ENCODE data around the gene DUSP9.
"Not testable (repeated sequence)": the region's sequence is repeated elsewhere in the genome, so short reads cannot be mapped to it uniquely, and the experiment has no call there.

DUSP9 gene

DNA sequence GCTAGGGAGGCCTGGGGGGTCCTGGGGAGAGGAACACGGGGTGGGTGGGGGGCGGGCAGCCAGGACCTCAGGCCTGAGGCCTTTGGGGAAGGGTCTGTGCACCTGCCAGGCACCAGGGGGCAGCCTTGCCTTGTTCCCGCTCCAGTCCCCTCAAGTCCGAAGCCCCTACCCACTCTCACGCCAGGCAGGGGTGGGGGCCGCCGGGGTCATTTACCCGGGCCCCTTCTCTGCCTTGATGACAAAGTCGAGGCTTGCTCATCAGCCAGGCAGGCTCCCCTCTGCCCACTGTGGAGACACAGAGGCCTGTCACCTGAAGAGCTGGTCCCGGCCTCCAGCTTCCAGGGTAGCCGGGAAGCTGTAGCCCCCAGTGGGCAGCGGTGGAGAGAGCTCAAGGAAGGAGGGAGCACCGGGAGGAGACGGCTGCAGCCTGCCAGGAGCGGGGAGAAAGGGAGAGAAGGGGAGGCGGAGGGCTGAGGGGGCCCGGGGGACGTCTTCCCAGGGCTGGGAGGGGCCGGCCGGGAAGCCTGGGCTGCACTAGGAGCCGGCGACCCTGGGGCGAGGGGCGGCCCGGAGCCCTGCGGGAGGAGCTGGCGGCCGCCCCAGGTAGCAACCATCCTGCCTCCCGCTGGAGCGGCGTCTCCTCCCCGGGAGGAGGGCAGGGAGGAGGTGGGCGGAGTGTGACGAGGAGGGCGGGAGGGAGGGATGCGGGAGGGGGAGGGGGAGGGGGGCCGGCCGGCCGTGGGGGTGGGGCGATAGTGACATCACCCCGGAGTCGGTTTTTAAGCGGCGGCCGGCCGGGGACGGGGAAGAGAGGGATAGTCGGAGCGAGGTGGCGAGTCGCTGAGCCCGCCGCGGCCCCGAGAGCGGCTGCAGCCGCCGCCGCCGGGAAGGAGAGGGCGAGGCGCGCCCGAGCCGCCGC, 40.4 kb downstream of the DUSP9 start, which contains the start of gene SLC6A8:
SLC6A8 (plus strand) TSS at position 806 of the 919 bp plus-strand sequence. CDS start 649 bp downstream, outside the sequence.
- peak; percentile 41 for DNase-seq (ENCODE audit: low read depth, low spot score)
- in situ Hi-C loops (cut with HindIII; ENCODE audit: low sequenced_read_pairs), result no loop called here
- TF ChIP-seq, protein P1, sequence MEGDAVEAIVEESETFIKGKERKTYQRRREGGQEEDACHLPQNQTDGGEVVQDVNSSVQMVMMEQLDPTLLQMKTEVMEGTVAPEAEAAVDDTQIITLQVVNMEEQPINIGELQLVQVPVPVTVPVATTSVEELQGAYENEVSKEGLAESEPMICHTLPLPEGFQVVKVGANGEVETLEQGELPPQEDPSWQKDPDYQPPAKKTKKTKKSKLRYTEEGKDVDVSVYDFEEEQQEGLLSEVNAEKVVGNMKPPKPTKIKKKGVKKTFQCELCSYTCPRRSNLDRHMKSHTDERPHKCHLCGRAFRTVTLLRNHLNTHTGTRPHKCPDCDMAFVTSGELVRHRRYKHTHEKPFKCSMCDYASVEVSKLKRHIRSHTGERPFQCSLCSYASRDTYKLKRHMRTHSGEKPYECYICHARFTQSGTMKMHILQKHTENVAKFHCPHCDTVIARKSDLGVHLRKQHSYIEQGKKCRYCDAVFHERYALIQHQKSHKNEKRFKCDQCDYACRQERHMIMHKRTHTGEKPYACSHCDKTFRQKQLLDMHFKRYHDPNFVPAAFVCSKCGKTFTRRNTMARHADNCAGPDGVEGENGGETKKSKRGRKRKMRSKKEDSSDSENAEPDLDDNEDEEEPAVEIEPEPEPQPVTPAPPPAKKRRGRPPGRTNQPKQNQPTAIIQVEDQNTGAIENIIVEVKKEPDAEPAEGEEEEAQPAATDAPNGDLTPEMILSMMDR (IDR thresholded peaks at IDR 0.05; ENCODE audit: low read depth, low read length), result peak; percentile 48
- H3K4me3 ChIP-seq (ENCODE audit: low read depth, low read length), result peak within 1 kb of the TSS; percentile 30

DNA sequence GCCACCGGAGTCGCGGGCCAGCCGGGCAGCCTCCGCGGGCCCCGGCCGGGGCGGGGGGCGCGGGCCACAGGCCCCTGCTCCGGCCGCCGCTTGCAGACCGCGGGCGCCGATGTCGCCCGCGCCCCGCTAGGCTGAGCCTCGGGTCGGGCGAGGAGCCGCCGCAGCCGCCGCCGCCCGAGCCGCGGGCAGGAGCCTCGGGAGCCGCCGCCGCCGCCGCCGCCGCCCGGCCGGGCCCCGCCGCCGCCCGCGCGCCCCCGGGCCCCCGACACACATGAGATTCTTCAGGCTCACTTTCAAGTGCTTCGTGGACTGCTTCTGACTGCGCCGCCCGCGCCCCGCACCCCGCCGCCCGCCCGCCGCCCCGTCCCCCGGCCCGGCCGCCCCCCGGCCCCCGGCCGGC, 41.1 kb downstream of the DUSP9 start:
- in situ Hi-C loops (cut with HindIII; ENCODE audit: low sequenced_read_pairs), result no loop called here
- DNase-seq (ENCODE audit: low read depth, low spot score), result no peak
- TF ChIP-seq, protein P1 (IDR thresholded peaks at IDR 0.05; ENCODE audit: low read depth, low read length), result no peak
- H3K4me3 ChIP-seq (ENCODE audit: low read depth, low read length), result no peak overlapping the region

DNA sequence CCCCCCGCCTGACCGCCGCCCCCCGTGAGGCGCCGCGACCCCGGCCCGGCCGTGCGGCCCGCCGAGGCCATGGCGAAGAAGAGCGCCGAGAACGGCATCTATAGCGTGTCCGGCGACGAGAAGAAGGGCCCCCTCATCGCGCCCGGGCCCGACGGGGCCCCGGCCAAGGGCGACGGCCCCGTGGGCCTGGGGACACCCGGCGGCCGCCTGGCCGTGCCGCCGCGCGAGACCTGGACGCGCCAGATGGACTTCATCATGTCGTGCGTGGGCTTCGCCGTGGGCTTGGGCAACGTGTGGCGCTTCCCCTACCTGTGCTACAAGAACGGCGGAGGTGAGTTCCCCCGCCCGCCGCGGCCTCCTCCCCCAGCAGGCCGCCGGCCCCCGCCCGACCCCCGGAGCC, 41.5 kb downstream of the DUSP9 start:
- TF ChIP-seq, protein P1 (IDR thresholded peaks at IDR 0.05; ENCODE audit: low read depth, low read length), result no peak
- no peak for DNase-seq (ENCODE audit: low read depth, low spot score)
- in situ Hi-C loops (cut with HindIII; ENCODE audit: low sequenced_read_pairs), result no loop called here
- peak overlapping the region; percentile 30 for H3K4me3 ChIP-seq (ENCODE audit: low read depth, low read length)

DNA sequence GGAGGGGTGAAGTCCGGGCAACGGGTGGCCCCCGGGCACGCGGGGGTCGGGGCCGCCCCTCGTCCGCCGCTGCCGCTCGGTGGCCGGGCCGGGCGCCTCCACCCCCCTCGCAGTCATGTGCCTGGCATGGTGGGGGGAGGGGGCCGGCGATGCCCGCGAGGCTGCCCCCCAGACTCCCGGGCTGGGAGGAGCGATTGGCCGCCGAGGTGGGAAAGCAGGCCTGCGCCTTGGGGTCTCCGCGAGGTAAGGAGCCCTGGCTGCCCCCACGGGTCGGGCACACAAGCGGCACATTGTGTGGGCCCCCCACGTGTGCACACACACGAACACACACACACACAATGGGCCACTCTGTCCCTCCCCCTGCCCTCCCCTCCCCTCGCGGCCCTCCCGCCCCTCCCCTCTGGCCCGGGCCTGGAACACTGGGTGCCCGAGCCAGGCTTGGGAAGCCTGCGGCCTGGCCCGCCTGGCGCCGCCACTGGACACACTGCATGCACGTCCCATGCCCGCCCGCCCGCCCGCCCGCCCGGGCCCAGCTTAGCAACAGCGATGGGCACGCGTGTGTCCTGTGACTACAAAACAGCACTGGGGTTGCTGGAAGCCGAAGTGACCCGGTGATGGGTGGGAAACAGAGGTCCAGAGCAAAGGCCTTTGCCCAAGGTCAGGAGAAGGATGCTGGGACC, 42.0 kb downstream of the DUSP9 start:
- peak overlapping the region; percentile 30 for H3K4me3 ChIP-seq (ENCODE audit: low read depth, low read length)
- TF ChIP-seq, protein P1 (IDR thresholded peaks at IDR 0.05; ENCODE audit: low read depth, low read length), result no peak

DNA sequence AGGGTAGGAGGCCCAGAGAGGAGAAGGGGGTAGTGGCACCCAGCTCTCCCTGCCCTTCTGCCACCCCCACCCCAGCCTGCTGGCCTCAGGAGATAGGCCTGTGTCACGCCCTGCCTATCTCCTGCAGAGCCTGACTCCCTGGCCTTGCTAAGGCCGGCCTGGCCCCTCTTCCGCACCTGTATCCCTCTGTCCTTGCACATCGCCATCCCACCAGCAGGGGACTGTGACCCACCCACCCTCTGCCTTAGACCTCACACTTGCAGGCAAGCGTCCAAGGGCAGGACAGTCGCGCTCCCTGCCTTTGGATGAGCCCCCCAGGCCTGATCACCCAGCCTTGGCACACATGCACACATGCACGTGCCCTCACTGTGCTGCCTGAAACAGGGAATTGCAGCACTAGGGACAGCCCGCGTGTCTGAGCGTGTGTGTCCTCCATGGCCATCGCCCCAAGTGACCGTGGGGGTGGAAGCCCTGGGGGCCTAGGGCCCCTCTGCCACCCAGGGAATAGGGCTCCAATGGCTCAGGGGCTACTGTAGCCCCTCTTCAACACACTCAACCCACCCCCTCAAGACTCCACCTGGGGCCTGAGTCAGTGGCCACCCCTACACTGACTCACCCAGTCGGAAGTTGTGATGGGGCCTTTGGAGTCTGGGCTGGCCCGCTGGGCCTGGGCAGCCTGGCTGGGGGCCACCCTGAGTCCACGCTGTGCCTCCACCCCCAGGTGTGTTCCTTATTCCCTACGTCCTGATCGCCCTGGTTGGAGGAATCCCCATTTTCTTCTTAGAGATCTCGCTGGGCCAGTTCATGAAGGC, 42.9 kb downstream of the DUSP9 start:
- in situ Hi-C loops (cut with HindIII; ENCODE audit: low sequenced_read_pairs), result no loop called here
- DNase-seq (ENCODE audit: low read depth, low spot score), result no peak
- peak overlapping the region; percentile 12 for H3K4me3 ChIP-seq (ENCODE audit: low read depth, low read length)
- TF ChIP-seq, protein P1 (IDR thresholded peaks at IDR 0.05; ENCODE audit: low read depth, low read length), result peak; percentile 4

More for the DNA sequence above, 42.0 kb downstream of the DUSP9 start:
- in situ Hi-C loops (cut with HindIII; ENCODE audit: low sequenced_read_pairs), result no loop called here
- DNase-seq (ENCODE audit: low read depth, low spot score), result peak; percentile 27

DNA sequence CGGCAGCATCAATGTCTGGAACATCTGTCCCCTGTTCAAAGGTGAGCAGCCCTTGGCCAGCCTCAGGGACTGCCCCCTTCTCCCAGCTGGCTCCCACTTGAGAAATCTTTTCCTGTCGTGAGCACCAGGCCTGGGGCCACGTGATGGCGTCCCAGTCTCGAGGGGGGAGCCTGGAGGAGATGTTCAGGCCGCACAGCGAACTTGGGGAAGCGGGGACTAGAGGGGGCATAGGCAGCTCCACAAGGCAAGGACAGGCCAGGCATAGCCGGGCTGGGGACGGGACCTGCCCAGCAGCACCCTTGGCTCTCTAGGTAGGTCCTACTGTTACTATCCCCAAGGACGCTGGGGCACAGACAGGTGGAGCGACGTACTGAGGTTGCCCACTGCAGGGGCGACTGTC, 43.5 kb downstream of the DUSP9 start:
- TF ChIP-seq, protein P1 (IDR thresholded peaks at IDR 0.05; ENCODE audit: low read depth, low read length), result no peak
- H3K4me3 ChIP-seq (ENCODE audit: low read depth, low read length), result no peak overlapping the region
- no peak for DNase-seq (ENCODE audit: low read depth, low spot score)
- in situ Hi-C loops (cut with HindIII; ENCODE audit: low sequenced_read_pairs), result no loop called here

DNA sequence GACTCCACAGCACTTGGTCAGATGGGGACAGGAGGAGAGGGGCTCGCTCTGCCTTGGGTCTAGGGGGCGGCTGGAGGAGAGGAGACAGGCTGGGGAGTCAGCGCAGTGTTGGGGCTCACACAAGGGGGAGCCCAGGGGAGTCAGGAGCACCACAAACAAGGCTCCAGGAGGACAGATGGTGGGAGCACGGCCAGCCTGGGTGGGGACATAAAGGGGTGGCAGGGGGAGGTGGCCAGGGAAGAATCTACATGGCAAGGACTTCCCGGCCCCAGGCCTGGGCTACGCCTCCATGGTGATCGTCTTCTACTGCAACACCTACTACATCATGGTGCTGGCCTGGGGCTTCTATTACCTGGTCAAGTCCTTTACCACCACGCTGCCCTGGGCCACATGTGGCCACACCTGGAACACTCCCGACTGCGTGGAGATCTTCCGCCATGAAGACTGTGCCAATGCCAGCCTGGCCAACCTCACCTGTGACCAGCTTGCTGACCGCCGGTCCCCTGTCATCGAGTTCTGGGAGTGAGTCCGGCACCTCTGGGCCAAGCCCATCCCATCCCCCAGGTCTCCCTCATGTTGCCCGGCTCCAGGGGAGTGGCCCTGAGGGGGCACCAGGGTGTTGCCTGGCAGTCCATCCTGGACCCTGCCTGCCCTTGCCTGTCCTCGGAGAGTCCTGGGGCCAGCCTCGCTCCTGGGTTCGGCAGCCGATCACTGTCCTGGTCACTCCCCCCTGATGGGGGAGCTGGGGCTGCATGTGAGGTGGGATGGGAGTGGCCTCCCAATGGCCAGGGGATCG, 44.2 kb downstream of the DUSP9 start:
- DNase-seq (ENCODE audit: low read depth, low spot score); in situ Hi-C loops (cut with HindIII; ENCODE audit: low sequenced_read_pairs); H3K4me3 ChIP-seq (ENCODE audit: low read depth, low read length): not testable (repeated sequence)

Data from astrocyte of the spinal cord (primary cell).